ENCODE results near the gene LONP1.
A peak's percentile ranks its signal among the peaks of the same experiment; 100 is the strongest.

LONP1 gene

GRCh38 chr19:5669212-5669611, 50.7 kb downstream of the LONP1 start:
- H3K4me3 ChIP-seq (ENCODE audit: control insufficient read depth, low read depth, low read length), result no peak overlapping the region
- DNase-seq (ENCODE audit: low read depth), result no peak
- no peak for TF ChIP-seq CTCF (conservative IDR thresholded peaks at IDR 0.05; ENCODE audit: control insufficient read depth, insufficient read depth, low read depth, low read length)

- no peak for DNase-seq (ENCODE audit: low read depth)
- no peak for TF ChIP-seq CTCF (conservative IDR thresholded peaks at IDR 0.05; ENCODE audit: control insufficient read depth, insufficient read depth, low read depth, low read length)
- H3K4me3 ChIP-seq (ENCODE audit: control insufficient read depth, low read depth, low read length), result no peak overlapping the region
These were observed 52.1 kb downstream of the LONP1 start for GRCh38 chr19:5667751-5668271.

GRCh38 chr19:5666921-5667610, 52.9 kb downstream of the LONP1 start:
- no peak for TF ChIP-seq CTCF (conservative IDR thresholded peaks at IDR 0.05; ENCODE audit: control insufficient read depth, insufficient read depth, low read depth, low read length)
- no peak overlapping the region for H3K4me3 ChIP-seq (ENCODE audit: control insufficient read depth, low read depth, low read length)
- no peak for DNase-seq (ENCODE audit: low read depth)

DNA sequence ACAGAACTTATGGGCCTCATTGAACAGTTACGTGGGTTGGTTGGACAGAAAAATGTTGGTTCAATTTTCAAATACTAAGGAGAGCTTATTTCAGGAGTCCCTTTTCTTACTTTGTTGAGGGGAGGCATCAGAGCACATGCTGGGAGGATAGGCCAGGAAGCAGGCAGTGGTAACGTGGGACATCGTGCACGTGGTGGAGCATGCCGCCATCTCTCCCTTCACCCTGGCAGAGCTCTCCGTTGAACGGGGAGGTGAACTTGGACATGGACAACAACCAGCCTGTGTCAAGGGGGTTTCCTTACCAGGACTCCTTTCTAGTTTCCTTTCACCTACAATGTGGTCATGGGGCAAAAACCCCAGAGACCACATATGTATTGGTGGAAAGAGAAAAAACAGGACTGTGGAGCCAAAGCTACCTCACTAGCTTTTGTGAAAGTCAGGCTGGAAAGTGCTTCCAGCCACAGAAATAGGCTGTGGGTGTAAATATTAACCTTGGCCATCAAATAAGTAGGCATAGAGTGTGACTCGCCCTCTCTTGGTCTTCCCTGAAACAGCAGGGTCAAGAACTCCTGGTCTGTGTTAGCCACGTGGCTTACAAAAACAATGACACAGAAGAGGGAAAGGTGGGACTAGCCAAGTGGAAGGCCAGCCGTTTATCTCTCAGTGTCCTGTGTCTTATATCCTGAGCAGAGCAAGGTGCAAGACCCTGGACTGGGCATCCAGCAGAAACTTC, 54.0 kb downstream of the LONP1 start:
- peak; percentile 86 for DNase-seq (ENCODE audit: low read depth)
- H3K4me3 ChIP-seq (ENCODE audit: control insufficient read depth, low read depth, low read length), result no peak overlapping the region
- peak; percentile 43 for TF ChIP-seq CTCF (conservative IDR thresholded peaks at IDR 0.05; ENCODE audit: control insufficient read depth, insufficient read depth, low read depth, low read length)

DNA sequence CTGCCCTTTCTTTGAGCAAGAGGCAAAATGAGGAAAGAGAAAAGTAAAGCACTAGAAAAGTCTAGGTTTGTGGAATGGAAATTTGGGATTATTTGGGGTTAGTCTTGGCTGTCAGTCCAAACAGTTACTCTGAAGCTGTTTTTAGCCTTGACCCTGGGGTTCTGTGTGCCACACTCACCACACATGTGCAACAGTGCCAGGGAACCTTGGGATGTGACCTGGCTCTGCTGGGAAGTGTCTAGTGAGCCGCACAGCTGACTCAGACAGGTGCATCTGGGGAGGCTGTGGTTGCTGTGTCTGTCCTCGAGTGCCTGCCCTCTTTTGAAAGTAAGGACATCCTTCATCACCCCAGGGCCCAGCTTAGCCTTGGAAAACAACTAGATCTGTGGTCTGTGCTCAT, 55.4 kb downstream of the LONP1 start:
- H3K4me3 ChIP-seq (ENCODE audit: control insufficient read depth, low read depth, low read length), result no peak overlapping the region
- no peak for DNase-seq (ENCODE audit: low read depth)
- TF ChIP-seq CTCF (conservative IDR thresholded peaks at IDR 0.05; ENCODE audit: control insufficient read depth, insufficient read depth, low read depth, low read length), result no peak

DNA sequence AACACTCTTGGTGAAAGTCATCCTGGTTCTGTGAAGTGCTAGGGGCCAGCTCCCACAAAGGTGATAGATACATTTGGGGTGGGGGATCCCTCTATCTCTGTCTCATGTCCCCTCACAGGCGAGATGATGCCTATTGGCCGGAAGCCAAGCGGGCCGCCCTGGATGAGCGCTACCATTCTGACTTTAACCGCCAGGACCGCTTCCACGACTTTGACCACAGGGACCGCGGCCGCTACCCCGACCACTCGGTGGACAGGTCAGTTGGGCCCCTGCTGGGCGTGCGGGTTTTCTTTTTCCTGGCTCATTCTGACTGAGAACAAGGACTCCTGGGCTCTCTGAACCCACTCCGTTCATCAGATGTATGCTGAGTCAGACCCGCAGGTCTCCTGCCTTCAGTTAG, 56.0 kb downstream of the LONP1 start:
- no peak for DNase-seq (ENCODE audit: low read depth)
- TF ChIP-seq CTCF (conservative IDR thresholded peaks at IDR 0.05; ENCODE audit: control insufficient read depth, insufficient read depth, low read depth, low read length), result no peak
- no peak overlapping the region for H3K4me3 ChIP-seq (ENCODE audit: control insufficient read depth, low read depth, low read length)
